Fibroblast of pulmonary artery (primary cell): ENCODE measurements around the gene STT3A.

ENCODE experiments used
- DNase-seq: peaks from one replicate; pipeline ENCODE4 v3.0.0-alpha.2; 2010; ENCODE audit warnings: low read depth
- H3K4me3 ChIP-seq: replicated peaks from 2 replicates; pipeline ENCODE4 v1.5.1; 2011; ENCODE audit warnings: low read depth, mild to moderate bottlenecking, control low read depth, low read length, moderate library complexity
- TF ChIP-seq, protein P1 (sequence below): IDR thresholded peaks from 2 replicates; pipeline ENCODE4 v1.5.1; 2011; ENCODE audit warnings: mild to moderate bottlenecking, control low read depth, low read length, inconsistent platforms; ENCODE audit errors: missing control alignments

Gene STT3A

DNA sequence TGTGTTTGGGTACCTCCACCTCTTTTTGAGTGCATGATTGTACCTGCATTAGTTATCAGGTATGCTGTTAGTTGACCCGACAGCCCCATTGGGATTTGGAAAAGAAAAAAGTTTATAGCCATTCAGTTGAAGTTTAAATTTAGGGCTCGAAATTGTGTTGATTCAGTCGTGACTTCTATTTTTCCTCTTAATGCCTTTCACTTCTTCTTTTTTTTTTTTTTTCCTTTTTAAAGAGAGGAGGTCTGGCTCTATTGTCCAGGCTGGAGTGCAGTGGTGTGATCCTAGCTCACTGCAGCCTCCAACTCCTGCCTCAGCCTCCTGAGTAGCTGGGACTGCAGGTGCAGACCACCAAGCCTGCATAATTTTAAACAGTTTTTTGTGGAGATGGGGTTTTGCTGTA lies 2.3 kb downstream of the STT3A start:
- TF ChIP-seq, protein P1, sequence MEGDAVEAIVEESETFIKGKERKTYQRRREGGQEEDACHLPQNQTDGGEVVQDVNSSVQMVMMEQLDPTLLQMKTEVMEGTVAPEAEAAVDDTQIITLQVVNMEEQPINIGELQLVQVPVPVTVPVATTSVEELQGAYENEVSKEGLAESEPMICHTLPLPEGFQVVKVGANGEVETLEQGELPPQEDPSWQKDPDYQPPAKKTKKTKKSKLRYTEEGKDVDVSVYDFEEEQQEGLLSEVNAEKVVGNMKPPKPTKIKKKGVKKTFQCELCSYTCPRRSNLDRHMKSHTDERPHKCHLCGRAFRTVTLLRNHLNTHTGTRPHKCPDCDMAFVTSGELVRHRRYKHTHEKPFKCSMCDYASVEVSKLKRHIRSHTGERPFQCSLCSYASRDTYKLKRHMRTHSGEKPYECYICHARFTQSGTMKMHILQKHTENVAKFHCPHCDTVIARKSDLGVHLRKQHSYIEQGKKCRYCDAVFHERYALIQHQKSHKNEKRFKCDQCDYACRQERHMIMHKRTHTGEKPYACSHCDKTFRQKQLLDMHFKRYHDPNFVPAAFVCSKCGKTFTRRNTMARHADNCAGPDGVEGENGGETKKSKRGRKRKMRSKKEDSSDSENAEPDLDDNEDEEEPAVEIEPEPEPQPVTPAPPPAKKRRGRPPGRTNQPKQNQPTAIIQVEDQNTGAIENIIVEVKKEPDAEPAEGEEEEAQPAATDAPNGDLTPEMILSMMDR: no peak
- DNase-seq: no peak
- H3K4me3 ChIP-seq: no peak overlapping the region

DNA sequence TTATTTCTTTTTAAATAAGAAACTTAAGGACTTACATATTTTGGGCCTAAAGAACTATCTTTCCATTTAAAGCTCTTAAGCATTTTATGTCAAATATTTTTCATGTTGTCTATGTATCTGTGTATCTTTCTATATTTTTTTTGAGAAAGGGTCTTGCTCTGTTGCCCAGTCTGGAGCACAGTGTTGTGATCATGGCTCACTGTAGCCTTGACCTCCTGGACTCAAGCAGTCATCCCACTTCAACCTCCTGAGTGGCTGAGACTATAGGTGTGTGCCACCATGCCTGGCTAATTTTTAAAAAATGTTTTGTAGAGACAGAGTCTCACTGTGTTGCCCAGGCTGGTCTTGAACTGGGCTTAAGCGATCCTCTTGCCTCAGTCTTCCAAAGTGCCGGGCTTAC lies 8.0 kb downstream of the STT3A start:
- H3K4me3 ChIP-seq: no peak overlapping the region
- DNase-seq: no peak
- TF ChIP-seq, protein P1: no peak

DNA sequence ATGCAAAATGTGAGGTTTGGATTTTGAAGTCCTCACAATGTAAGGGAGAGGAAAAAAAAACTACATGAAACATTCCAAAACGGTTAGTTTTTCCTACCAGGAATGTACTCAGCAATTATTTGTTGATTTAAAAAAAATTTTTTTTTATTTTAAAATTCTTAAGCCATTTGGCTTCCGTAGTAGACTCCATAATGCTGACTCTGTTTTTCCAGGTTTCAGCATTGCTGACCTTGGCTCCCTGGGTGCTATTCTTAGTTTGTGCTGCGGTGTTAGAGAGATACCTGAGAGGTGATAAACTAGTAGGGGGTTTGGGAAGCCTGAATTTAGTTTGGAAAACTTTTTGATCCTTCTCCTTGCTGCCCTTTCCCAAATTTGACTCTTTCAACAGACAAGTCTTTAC lies 10.6 kb downstream of the STT3A start:
- no peak for DNase-seq
- no peak overlapping the region for H3K4me3 ChIP-seq
- TF ChIP-seq, protein P1: no peak

DNA sequence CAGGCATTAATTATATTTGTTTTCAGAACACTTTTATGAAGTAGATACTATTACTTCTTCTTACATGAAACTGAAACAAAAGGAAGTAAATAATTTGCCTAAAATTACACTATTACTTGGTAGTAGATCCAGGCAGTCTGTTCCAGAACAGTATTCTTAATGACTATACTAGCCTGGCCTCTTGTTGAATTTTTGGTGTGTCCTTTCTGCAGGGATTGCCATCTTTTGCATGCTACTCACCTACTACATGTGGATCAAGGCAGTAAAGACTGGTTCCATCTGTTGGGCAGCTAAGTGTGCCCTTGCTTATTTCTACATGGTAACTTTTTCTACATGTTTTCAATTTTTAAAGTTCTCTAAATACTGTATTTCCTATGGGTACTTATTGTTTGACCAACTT lies 12.8 kb downstream of the STT3A start:
- DNase-seq: no peak
- TF ChIP-seq, protein P1: no peak
- no peak overlapping the region for H3K4me3 ChIP-seq

DNA sequence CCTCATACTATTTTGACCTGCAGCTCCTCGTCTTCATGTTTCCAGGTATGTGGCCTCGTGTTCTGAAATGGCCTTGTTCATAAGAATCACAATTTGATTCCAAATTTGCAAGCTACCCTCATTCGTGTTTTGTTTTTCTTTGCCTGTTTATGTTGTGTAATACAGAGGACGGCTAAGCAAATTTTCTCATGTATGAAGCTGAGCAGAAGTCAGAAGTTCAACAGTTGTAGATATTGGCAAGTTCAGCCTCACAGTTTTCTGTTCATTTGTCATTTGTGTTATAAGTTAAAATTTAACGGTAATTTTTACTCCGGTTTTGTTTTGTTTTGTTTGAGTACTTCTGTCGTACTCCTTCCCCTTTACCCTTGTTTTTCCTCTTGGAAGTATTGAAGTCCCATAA lies 16.9 kb downstream of the STT3A start:
- DNase-seq: no peak
- TF ChIP-seq, protein P1: no peak
- no peak overlapping the region for H3K4me3 ChIP-seq

DNA sequence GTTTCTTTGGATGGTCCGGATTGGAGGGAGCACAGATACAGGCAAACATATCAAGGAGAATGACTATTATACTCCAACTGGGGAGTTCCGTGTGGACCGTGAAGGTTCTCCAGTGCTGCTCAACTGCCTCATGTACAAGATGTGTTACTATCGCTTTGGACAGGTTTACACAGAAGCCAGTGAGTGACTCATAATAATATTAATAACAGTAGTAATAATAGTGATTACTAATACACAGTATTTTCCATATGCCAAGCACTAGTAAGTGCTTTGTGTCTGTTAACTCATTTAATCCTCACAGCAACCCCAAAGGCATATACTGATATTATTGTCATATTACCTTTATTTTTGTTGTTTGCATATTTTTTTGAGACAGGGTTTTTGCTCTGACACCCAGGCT lies 25.7 kb downstream of the STT3A start:
- DNase-seq: no peak
- TF ChIP-seq, protein P1: no peak
- H3K4me3 ChIP-seq: no peak overlapping the region

DNA sequence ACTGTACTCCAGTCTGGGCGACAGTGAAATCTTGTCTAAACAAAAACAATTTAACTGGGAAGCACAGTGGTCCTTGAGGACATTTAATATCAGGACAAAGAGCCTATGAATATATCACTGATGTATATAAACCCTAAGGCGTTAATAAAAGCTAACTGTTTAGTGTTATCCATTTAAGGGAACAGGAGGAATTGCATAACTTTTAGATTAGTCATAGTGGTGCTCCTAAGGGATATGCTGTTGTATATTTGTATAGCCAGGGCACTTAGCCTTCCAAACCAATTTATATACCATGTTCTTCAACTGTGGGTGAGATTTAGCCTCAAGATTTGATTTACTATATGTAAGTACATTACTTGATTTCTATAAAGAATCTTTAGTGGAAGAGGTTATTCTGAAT lies 29.3 kb downstream of the STT3A start:
- H3K4me3 ChIP-seq: no peak overlapping the region
- DNase-seq: peak; percentile 59
- TF ChIP-seq, protein P1: no peak
